IMR-90 (cell line): ENCODE results near the gene C1QL1. TPM values are rescaled to one million over a fixed set of nuclear protein-coding genes. Genes with fewer than 3 reads are reported as not detected.

Experiments used
- ATAC-seq: fragments of 200-7000 bp; cut with Tn5 transposase; 2 replicates; pipeline ENCODE4 v1.9.1; 2020; ENCODE audit warnings: low read depth, mild to moderate bottlenecking, moderate library complexity
- BruUV-seq: library from RNA; stranded (reverse); fragments of 400-500 nt; replicated peaks from 2 replicates; lab custom pipeline; 2021; lab: Mats Ljungman, UMichigan
- CTCF ChIA-PET: fragments of 300-600 bp; formaldehyde crosslinking; extraction: SDS; loops from one replicate; lab custom pipeline; 2021; ENCODE audit warnings: antibody characterized with exemption; lab: Yijun Ruan, JAX
- POLR2A ChIA-PET: fragments of 300-600 bp; sonication (Branson Sonifier 250); formaldehyde crosslinking; loops from one replicate; lab custom pipeline; 2022; ENCODE audit warnings: antibody characterized with exemption; ENCODE audit not compliant: unreplicated experiment; lab: Charles Lee
- DNase-seq: peaks from one replicate; pipeline ENCODE4 v3.0.0; 2013
- H2AFZ ChIP-seq: replicated peaks from 2 replicates; pipeline ENCODE3; 2013; ENCODE audit warnings: low read length, mild to moderate bottlenecking; ENCODE audit not compliant: poor library complexity
- H2AK5ac ChIP-seq: 2 replicates; pipeline ENCODE4 v1.6.1; 2013; ENCODE audit warnings: low read depth, low read length, inconsistent platforms
- H2AK9ac ChIP-seq: replicated peaks from 2 replicates; pipeline ENCODE3; 2013; ENCODE audit warnings: mild to moderate bottlenecking, low read depth, low read length, moderate library complexity; ENCODE audit not compliant: poor library complexity
- H2BK120ac ChIP-seq: 2 replicates; pipeline ENCODE4 v1.6.1; 2013; ENCODE audit warnings: low read depth, low read length, inconsistent platforms
- H2BK15ac ChIP-seq: 3 replicates; pipeline ENCODE4 v1.6.1; 2013; ENCODE audit warnings: low read depth, low read length, inconsistent platforms
- H2BK20ac ChIP-seq: 2 replicates; pipeline ENCODE4 v1.6.1; 2013; ENCODE audit warnings: low read depth, mild to moderate bottlenecking, inconsistent platforms, low read length, moderate library complexity
- H2BK5ac ChIP-seq: 2 replicates; pipeline ENCODE4 v1.6.1; 2013; ENCODE audit warnings: mild to moderate bottlenecking, low read depth, low read length, inconsistent platforms; ENCODE audit not compliant: poor library complexity, severe bottlenecking
- H3K14ac ChIP-seq: replicated peaks from 2 replicates; pipeline ENCODE4 v1.6.1; 2013; ENCODE audit warnings: low read depth, low read length, inconsistent platforms
- H3K18ac ChIP-seq: 2 replicates; pipeline ENCODE4 v1.6.1; 2013; ENCODE audit warnings: low read depth, low read length, control low read depth
- H3K23ac ChIP-seq: 2 replicates; pipeline ENCODE4 v1.6.1; 2013; ENCODE audit warnings: low read depth, low read length, inconsistent platforms
- H3K27ac ChIP-seq: 2 replicates; pipeline ENCODE4 v1.5.1; 2013; ENCODE audit warnings: mild to moderate bottlenecking, control low read depth, low read length; ENCODE audit not compliant: insufficient read depth
- H3K27me3 ChIP-seq: 2 replicates; pipeline ENCODE4 v1.6.1; 2013; ENCODE audit warnings: low read length; ENCODE audit not compliant: control insufficient read depth, insufficient read depth
- H3K36me3 ChIP-seq: 2 replicates; pipeline ENCODE4 v1.6.1; 2013; ENCODE audit warnings: low read length, mixed read lengths; ENCODE audit not compliant: control insufficient read depth, insufficient read depth
- H3K4ac ChIP-seq: 2 replicates; pipeline ENCODE4 v1.6.1; 2013; ENCODE audit warnings: low read depth, low read length, inconsistent platforms
- H3K4me1 ChIP-seq: 2 replicates; pipeline ENCODE4 v1.6.1; 2013; ENCODE audit warnings: low read length, mixed read lengths; ENCODE audit not compliant: control insufficient read depth, insufficient read depth
- H3K4me2 ChIP-seq: 2 replicates; pipeline ENCODE4 v1.6.1; 2013; ENCODE audit warnings: low read depth, mild to moderate bottlenecking, control low read depth, low read length, moderate library complexity
- H3K4me3 ChIP-seq: 2 replicates; pipeline ENCODE4 v1.5.1; 2013; ENCODE audit warnings: low read depth, mild to moderate bottlenecking, control low read depth, low read length, moderate library complexity; ENCODE audit not compliant: insufficient read depth
- H3K56ac ChIP-seq: 2 replicates; pipeline ENCODE4 v1.6.1; 2013; ENCODE audit warnings: low read length, inconsistent platforms; ENCODE audit not compliant: insufficient read depth; ENCODE audit errors: extremely low read depth
- H3K79me1 ChIP-seq, 2 experiments: 2 replicates each; pipeline ENCODE4 v1.6.1; 2013; ENCODE audit warnings: low read length in 2 of 2, inconsistent platforms in 1 of 2, low read depth in 1 of 2
- H3K9ac ChIP-seq: 2 replicates; pipeline ENCODE4 v1.6.1; 2013; ENCODE audit warnings: low read depth, low read length, control low read depth
- H3K9me1 ChIP-seq: 2 replicates; pipeline ENCODE4 v1.6.1; 2013; ENCODE audit warnings: low read length, inconsistent platforms; ENCODE audit not compliant: insufficient read depth
- H3K9me3 ChIP-seq: 2 replicates; pipeline ENCODE4 v1.6.1; 2013; ENCODE audit warnings: low read length; ENCODE audit not compliant: control insufficient read depth, insufficient read depth
- H4K20me1 ChIP-seq: 2 replicates; pipeline ENCODE4 v1.6.1; 2013; ENCODE audit warnings: low read length, inconsistent platforms; ENCODE audit not compliant: insufficient read depth
- H4K5ac ChIP-seq: 2 replicates; pipeline ENCODE4 v1.6.1; 2013; ENCODE audit warnings: mild to moderate bottlenecking, low read depth, low read length, control low read depth
- H4K8ac ChIP-seq, 2 experiments: 2 replicates each; pipeline ENCODE4 v1.6.1; 2013; ENCODE audit warnings: low read depth in 2 of 2, low read length in 2 of 2, control low read depth in 1 of 2, inconsistent platforms in 1 of 2
- H4K91ac ChIP-seq: 2 replicates; pipeline ENCODE4 v1.6.1; 2013; ENCODE audit warnings: low read depth, low read length, inconsistent platforms; ENCODE audit not compliant: insufficient read depth
- BHLHE40 ChIP-seq: fragments of 150-350 bp; IDR thresholded peaks from 2 replicates; pipeline ENCODE4 v1.6.1; 2016; ENCODE audit warnings: mild to moderate bottlenecking, low read depth, low read length
- CEBPB ChIP-seq: IDR thresholded peaks from 2 replicates; pipeline ENCODE4 v1.6.1; 2012; ENCODE audit warnings: low read depth, low read length, improper control_type of control experiment
- MXI1 ChIP-seq: IDR thresholded peaks from 2 replicates; pipeline ENCODE4 v1.6.1; 2012; ENCODE audit warnings: low read depth, mild to moderate bottlenecking, low read length, moderate library complexity, borderline replicate concordance
- POLR2A ChIP-seq: IDR thresholded peaks from 2 replicates; pipeline ENCODE4 v1.6.1; 2012; ENCODE audit warnings: mild to moderate bottlenecking, low read depth, low read length
- RCOR1 ChIP-seq: IDR thresholded peaks from 2 replicates; pipeline ENCODE4 v1.6.1; 2012; ENCODE audit warnings: mild to moderate bottlenecking, low read length, improper control_type of control experiment; ENCODE audit not compliant: insufficient replicate concordance
- RFX5 ChIP-seq: IDR thresholded peaks from 2 replicates; pipeline ENCODE4 v1.8.0; 2012; ENCODE audit warnings: low read depth, mild to moderate bottlenecking, low read length, moderate library complexity
- USF2 ChIP-seq: fragments of 150-350 bp; IDR thresholded peaks from 2 replicates; pipeline ENCODE4 v1.6.1; 2017; ENCODE audit warnings: mild to moderate bottlenecking, antibody characterized with exemption, low read length, low read depth
- WGBS, 2 experiments: methylation state at CpG; one replicate each; pipeline versions ENCODE4 v1.1.5 to v1.1.7; 2013; ENCODE audit warnings: missing lambda C conversion rate in 2 of 2; ENCODE audit not compliant: insufficient read length in 1 of 2; ENCODE audit errors: extremely low coverage in 2 of 2; 5-methylcytosine and 5-hydroxymethylcytosine counted together
- dilution Hi-C: fragments of 300-500 bp; cut with HindIII; formaldehyde crosslinking; loops from one replicate; pipeline ENCODE4 v1.14.3; 2018; ENCODE audit warnings: low sequenced_read_pairs; ENCODE audit not compliant: unreplicated experiment
- in situ Hi-C: fragments of 300-500 bp; cut with MboI; formaldehyde crosslinking; loops from 3 replicates; pipeline ENCODE4 v1.14.3; 2019; ENCODE audit warnings: low sequenced_read_pairs, inconsistent platforms, mixed read lengths
- intact Hi-C: fragments of 100-400 bp; cut with micrococcal nuclease; formaldehyde crosslinking; loops from 2 replicates; pipeline ENCODE4 v1.10.0; 2022
- polyA plus RNA-seq, 3 experiments: library from polyadenylated mRNA; depleted of rRNA; stranded (reverse); fragments of >200 nt; gene quantifications; 2 replicates each; pipeline ENCODE4 v1.2.3, GENCODE V29; 2012; ENCODE audit warnings: low replicate concordance in 1 of 3
- total RNA-seq: library from RNA; depleted of rRNA; stranded (reverse); fragments of >200 nt; gene quantifications from 2 replicates; pipeline ENCODE4 v1.2.3, GENCODE V29; 2012
- TF ChIP-seq, protein P1 (sequence below): fragments of 150-350 bp; IDR thresholded peaks from 2 replicates; pipeline ENCODE4 v1.6.1; 2016; ENCODE audit warnings: low read depth, mild to moderate bottlenecking, low read length, moderate library complexity, borderline replicate concordance

The C1QL1 gene
- total and polyA plus RNA-seq, 2 of the 4 experiments (the other 2 are of a cell fraction): 0.18 to 0.84 TPM

GRCh38 chr17:44925731-44926697, 42.1 kb downstream of the C1QL1 start:
- Histone ChIP-seq H3K4me3 (no peak overlapping the region), H3K27ac (no peak overlapping the region), H2AFZ (no peak overlapping the region), H3K4me2 (no peak overlapping the region), H3K9me1 (no peaks in the 10 kb centered on the region), H2BK15ac (no peak overlapping the region), H3K79me1 (peaks cover 3% of the 10 kb centered on the region in 2 experiments; a peak in 2 of 4 replicates), H4K20me1 (no peaks in the 10 kb centered on the region), H2AK9ac (no peak overlapping the region), H4K8ac (no peak overlapping the region), H4K91ac (no peak overlapping the region), H3K4me1 (no peaks in the 10 kb centered on the region), H3K56ac (no peak overlapping the region), H3K27me3 (peaks cover under 1% of the 10 kb centered on the region; the same call in 1 of the 2 replicates), H3K18ac (no peak overlapping the region), H3K9me3 (no peaks in the 10 kb centered on the region), H3K23ac (no peak overlapping the region), H2AK5ac (no peak overlapping the region), H2BK120ac (no peak overlapping the region), H2BK5ac (no peak overlapping the region), H4K5ac (no peak overlapping the region), H3K36me3 (peaks cover 10% of the 10 kb centered on the region), H3K4ac (no peak overlapping the region), H3K14ac (no peak overlapping the region), H3K9ac (no peak overlapping the region), H2BK20ac (no peak overlapping the region)
- intact Hi-C loops: no loop called here
- TF ChIP-seq CEBPB (no peak), RFX5 (no peak), BHLHE40 (no peak), RCOR1 (no peak), POLR2A (no peak), MXI1 (no peak), USF2 (no peak)
- TF ChIP-seq, protein P1, sequence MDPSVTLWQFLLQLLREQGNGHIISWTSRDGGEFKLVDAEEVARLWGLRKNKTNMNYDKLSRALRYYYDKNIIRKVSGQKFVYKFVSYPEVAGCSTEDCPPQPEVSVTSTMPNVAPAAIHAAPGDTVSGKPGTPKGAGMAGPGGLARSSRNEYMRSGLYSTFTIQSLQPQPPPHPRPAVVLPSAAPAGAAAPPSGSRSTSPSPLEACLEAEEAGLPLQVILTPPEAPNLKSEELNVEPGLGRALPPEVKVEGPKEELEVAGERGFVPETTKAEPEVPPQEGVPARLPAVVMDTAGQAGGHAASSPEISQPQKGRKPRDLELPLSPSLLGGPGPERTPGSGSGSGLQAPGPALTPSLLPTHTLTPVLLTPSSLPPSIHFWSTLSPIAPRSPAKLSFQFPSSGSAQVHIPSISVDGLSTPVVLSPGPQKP: no peak
- dilution Hi-C loops: no loop called here
- WGBS, 2 experiments: 73% methylated on average over 2 of the region's 18 CpGs; no CpG with 5 or more reads in 1 of the 2 experiments
- ChIA-PET POLR2A (no interaction called here), CTCF (no interaction called here)
- ATAC-seq: no peak
- no TSS peak for BruUV-seq
- in situ Hi-C loops: no loop called here
- DNase-seq: no peak
